Posterior vena cava (tissue), 2 donors: ENCODE results near the gene ULK1. TPM values are rescaled to one million over a fixed set of nuclear protein-coding genes. Genes with fewer than 3 reads are reported as not detected.
A peak's percentile ranks its signal among the peaks of the same experiment; 100 is the strongest.

Experiments
- DNase-seq: peaks from one replicate; pipeline ENCODE4 v3.0.0-alpha.2; 2020; ENCODE audit warnings: low spot score
- intact Hi-C, 2 donors: fragments of 100-400 bp; cut with DNase I; formaldehyde crosslinking; loops; one replicate each; pipeline versions ENCODE4 v1.14.1 to v1.14.2; 2022 to 2023
- total RNA-seq, 2 donors: library from RNA; stranded (reverse); fragmentation: NEBNext Ultra II Directional; extraction: Animal tissue kit (Norgen Biotek cat#: 25700); gene quantifications; one replicate each; pipeline ENCODE4 v1.2.1, GENCODE V29; 2021
- donor health status: DM: yes; HTN: yes; CAD: no.
- donor health status: DM: yes; HTN: yes; CAD: no.

ULK1 gene
- total RNA-seq, 2 donors from 2014 or later: 23.0 to 23.8 TPM

GRCh38 chr12:131915823-131916222 is 21.4 kb downstream of the ULK1 start:
- intact Hi-C loops: no loop called here
- no peak for DNase-seq

DNA sequence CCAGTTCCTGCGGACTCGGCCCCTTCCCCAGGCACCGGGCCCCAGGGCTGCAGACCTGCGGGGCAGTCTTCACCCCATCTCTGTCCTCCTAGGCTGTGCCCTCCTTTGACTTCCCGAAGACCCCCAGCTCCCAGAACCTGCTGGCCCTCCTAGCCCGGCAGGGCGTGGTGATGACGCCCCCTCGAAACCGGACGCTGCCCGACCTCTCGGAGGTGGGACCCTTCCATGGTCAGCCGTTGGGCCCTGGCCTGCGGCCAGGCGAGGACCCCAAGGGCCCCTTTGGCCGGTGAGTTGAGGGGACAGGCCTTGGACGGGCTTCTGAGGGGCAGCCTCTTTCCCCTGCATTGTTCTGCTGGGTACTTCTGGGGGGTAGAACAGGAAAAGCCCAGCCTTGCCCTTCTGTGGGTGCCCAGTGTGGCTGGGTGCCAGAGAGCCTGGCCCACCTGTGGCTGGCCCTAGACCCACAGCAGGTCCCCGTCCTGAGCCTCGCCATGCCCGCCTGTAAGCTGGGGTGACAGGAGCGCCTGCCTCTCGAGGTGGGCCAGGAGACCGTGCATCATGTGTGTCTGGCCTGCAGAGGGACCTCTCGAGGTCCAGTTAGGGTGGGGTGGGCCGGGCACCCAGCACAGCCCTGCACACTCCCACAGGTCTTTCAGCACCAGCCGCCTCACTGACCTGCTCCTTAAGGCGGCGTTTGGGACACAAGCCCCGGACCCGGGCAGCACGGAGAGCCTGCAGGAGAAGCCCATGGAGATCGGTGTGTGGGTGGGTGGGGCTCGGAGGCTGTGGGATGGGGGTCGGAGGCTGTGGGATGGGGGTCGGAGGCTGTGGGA is 22.1 kb downstream of the ULK1 start:
- intact Hi-C loops: no loop called here
- DNase-seq: no peak

GRCh38 chr12:131917139-131917710 is 22.8 kb downstream of the ULK1 start:
- no peak for DNase-seq
- intact Hi-C loops: no loop called here

GRCh38 chr12:131917711-131918306 is 23.4 kb downstream of the ULK1 start:
- DNase-seq: no peak
- intact Hi-C loops: no loop called here

GRCh38 chr12:131918311-131919050 is 24.1 kb downstream of the ULK1 start:
- intact Hi-C loops: no loop called here
- no peak for DNase-seq

- intact Hi-C loops: no loop called here
- no peak for DNase-seq
Measured at GRCh38 chr12:131919051-131919347, 24.6 kb downstream of the ULK1 start.

DNA sequence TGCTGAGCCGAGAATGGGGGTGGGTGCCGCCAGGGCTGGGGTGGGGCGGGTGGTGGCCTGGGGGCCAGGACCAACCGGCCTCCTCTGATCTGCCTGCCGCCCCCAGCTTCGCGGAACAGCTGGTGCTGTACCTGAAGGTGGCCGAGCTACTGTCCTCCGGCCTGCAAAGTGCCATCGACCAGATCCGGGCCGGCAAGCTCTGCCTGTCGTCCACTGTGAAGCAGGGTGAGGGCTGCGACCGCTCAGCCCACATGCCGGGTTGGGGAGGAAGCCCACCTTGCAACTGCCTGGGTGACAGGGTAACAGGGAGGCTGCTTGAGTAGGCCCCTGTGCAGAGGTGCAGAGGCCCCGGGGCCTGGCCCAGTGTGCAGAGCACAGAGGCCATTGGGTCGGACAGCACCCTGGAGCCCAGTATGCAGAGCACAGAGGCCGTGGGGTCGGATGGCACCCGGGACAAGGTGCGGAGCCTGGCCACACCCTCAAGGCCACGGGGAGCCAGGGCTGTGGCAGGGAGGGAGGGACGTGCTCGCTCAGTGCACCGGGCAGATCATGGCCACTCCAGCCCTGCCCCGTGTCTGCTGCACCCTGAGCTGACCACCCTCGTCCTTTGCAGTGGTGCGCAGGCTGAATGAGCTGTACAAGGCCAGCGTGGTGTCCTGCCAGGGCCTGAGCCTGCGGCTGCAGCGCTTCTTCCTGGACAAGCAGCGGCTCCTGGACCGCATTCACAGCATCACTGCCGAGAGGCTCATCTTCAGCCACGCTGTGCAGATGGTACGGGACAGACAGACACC is 25.1 kb downstream of the ULK1 start:
- DNase-seq: no peak

DNA sequence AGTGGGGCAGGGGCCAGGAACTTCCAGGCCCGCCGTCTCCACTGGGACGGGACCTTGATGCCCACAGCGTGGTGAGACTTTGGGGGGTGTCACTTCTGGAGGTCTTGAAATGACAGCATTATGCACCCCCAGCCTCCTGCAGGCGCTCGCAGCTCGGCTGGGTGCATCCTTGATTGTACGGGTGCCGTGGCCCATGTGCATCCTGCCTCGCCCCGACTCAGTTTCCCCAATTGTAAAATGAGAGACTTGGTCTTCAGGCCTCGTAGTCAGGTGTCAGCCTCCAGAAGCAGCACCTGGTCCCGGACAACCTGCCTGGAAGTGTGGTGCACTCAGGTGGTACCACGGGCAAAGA is 25.7 kb downstream of the ULK1 start:
- intact Hi-C loops: no loop called here
- no peak for DNase-seq

More for the DNA sequence above, 25.1 kb downstream of the ULK1 start:
- intact Hi-C loops: no loop called here

- no peak for DNase-seq
- intact Hi-C loops: no loop called here
Measured at GRCh38 chr12:131920902-131921840, 26.7 kb downstream of the ULK1 start.

DNA sequence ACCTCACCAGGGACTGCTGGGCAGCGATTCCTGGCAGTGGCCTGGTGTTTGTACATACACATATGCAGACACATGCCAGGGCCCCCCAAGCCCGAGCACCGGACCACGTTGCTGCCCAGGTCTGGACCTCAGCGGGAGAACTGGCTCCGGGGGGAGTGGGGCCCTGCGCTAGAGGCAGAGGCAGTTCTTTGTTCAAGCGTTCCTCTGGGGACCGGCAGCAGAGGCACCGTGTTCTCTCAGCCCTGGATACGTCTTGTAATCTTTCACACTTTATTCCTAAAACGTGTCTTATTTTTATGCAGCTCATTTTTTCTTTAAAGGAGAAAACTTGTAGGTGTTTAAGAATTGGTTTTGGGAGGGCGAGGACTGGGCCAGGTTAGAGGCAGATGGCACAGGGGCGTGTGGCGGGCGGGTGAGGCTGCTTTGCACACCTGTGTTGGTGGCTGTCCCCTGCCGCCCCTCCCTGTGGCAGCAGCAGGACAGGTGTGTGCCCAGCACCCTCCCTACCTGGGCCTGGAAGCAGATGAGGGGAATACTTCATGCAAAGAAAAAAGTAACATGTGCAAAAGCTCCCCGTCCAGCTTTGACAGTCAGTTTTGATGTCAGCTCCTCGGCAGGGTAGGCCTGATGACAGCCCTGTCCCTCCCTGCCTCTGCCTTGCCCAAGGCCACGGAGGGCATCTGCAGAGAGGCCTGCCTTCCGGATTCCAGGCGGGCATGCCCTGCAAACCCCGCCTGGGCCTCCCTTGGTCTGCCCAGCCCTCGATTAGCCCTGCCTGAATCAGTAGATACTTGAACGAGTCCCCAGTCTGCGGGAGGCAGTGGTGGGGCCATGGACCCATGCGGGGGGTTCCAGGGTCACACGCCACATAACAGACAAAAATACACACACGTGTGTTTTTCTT is 27.7 kb downstream of the ULK1 start:
- intact Hi-C loops: no loop called here

GRCh38 chr12:131922772-131923171 is 28.4 kb downstream of the ULK1 start:
- intact Hi-C loops: no loop called here
- no peak for DNase-seq

More for the DNA sequence above, 27.7 kb downstream of the ULK1 start:
- DNase-seq: no peak

DNA sequence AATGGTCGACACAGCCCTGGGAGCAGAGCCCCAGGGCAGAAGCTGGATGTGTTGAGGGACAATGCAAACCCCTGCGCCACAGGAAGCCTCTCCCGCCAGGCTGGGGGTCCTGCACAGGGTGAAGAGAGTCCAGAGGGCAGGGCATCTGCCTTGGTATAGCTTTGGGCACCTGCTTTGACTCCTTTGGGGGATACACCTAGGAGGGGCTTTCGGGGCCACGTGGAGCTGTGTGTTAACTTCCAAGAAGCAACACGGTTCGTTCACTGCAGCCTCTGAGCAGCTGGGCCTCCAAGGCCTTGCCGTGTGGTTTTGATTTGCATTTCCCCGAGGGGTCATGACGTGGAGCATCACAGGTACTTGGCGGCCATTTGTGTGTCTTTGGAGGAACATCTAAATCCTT is 28.8 kb downstream of the ULK1 start:
- DNase-seq: no peak
- intact Hi-C loops: no loop called here

DNA sequence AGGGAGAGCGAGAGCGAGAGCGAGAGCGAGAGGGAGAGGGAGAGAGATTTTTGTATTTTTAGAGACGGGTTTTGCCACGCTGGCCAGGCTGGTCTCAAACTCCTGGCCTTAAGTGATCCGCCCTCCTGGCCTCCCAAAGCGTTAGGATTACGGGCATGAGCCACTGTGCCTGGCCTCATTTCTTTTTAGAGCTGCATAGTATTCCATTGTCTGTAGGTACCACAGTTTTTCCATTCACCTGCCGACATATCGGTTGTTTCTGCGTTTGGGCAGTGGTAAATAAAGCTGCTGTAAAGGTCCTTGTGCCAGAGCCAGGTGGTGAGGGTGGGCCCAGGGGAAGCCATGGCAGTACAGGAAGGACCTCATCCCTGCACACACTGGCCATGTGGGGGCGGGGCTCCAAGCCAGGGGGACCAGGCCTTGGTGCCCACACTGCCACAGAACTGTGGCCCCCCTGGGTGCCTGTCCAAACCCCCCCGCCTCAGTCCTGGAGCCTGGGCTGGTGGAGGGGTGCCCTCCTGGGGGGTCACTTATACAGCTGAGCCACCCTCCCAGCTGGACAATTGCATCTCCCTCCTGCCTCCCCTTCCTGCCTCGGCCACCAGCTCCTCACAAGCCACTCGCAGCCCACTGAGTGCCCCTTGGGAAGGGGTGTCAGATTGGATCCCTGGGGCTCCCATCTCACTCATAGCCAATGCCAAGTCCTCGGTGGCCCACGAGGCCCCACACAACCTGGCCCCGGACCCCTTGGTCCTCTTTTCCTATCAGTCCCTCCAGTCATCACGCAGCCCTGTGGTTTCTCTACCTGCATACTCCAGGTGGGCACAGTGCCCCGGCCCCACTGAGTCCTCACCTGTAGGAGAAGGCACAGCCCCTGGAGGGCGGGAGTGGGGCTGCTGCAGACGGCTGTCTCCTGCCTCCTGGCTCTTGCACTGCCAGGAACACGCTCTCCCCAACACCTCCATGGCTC is 33.0 kb downstream of the ULK1 start:
- DNase-seq: no peak
- intact Hi-C loops: no loop called here

DNA sequence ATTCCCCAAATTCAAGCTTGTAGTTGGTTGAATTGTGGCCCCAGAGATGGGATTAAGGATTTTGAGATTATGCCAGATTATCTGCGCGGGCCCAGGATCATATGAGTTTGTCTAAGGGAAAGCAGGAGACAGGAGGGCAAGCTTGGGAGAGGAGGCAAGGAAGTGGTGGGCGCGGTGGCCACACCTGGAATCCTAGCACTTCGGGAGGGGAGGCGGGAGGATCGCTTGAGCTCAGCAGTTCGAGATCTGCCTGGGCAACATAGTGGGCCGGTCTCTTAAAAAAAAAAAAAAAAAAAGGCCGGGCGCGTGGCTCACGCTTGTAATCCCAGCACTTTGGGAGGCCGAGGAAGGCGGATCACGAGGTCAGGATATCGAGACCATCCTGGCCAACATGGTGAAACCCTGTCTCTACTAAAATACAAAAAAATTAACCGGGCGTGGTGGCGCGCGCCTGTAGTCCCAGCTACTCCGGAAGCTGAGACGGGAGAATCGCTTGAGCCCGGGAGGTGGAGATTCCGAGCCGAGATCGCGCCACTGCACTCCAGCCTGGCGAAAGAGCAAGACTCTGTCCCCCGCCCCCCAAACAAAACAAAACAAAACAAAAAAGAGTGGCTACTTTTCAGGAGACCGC is 33.8 kb downstream of the ULK1 start:
- DNase-seq: no peak
- intact Hi-C loops: no loop called here

DNA sequence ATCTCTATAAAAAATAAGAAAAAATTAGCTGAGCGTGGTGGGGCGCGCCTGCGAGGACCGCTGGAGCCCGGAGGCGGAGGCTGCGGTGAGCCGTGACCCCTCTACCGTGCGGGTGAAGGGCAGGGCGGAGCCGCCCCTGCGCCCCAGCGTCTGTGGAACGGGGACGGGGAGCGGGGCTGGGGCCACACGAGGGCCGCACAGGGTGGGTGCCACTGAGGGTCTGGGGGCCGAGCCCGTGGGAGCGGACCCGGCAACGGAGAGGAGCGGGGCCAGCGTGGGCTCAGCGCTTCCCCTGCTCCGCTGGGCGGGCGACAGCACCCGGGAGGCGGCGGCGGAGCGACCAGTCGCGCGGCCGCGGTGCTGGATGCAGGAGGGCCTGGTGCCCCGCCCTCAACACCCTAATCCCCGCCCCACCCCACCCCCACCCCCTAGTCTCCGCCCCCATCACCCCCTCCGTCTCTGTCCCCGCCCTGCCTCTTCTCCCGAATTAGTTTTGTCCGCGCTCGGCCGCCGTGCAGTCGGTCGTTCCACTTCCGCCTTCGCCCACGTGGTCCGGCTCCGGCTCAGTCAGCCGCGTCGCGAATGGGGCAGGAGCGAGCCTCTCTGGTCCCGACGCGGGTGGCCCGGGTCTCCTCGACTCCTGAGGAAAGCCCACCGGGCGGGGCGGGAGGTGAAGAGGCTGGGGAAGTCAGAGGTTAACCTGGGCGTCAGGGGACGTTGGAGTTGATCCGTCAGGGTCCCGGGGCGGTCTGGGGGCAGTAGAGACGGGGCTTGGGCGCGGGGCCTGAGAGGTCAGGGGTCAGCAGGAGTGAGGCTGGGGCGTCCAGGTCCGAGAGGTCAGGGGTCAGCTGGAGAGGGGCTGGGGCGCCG is 34.5 kb downstream of the ULK1 start, which contains the start of gene PUS1:
Gene PUS1, plus strand, starts transcription at position 566 of the 870 bp plus-strand sequence. CDS start 447 bp downstream, outside the sequence.
- peak; percentile 98 for DNase-seq
- intact Hi-C loops: no loop called here
